ENCODE results near the gene CFAP73. TPM values are rescaled to one million over a fixed set of nuclear protein-coding genes. Genes with fewer than 3 reads are reported as not detected.

The CFAP73 gene
- total RNA-seq, 1 donor, result not detected

Other genes with a start within 250 kb of the CFAP73 start
- gene OAS1, start 242.8 kb upstream of the CFAP73 start, total RNA-seq, result 7.7 TPM
- 17.7 TPM for gene OAS3, start 211.2 kb upstream of the CFAP73 start, total RNA-seq
- 22.2 TPM for gene OAS2, start 171.2 kb upstream of the CFAP73 start, total RNA-seq
- gene DTX1, start 93.0 kb upstream of the CFAP73 start, total RNA-seq, result 5.2 TPM
- 0.10 TPM for gene RASAL1, start 14.0 kb upstream of the CFAP73 start, total RNA-seq
- 31.7 TPM for gene DDX54, start 35.8 kb downstream of the CFAP73 start, total RNA-seq
- 3.3 TPM for gene RITA1, start 36.0 kb downstream of the CFAP73 start, total RNA-seq
- 15.4 TPM for gene TPCN1, start 71.7 kb downstream of the CFAP73 start, total RNA-seq
- 51.2 TPM for gene SLC8B1, start 185.4 kb downstream of the CFAP73 start, total RNA-seq
- 15.3 TPM for gene PLBD2, start 208.9 kb downstream of the CFAP73 start, total RNA-seq